Ramos (cell line): Measurements from ENCODE around the gene FBXL14.
"Not testable (repeated sequence)": the region's sequence is repeated elsewhere in the genome, so short reads cannot be mapped to it uniquely, and the experiment has no call there.

Source experiments
- in situ Hi-C: fragments of 300-500 bp; cut with MboI; formaldehyde crosslinking; loops from one replicate; pipeline ENCODE4 v1.14.3; 2022; ENCODE audit warnings: low sequenced_read_pairs; ENCODE audit not compliant: unreplicated experiment

Gene FBXL14

GRCh38 chr12:1575408-1576401, 18.7 kb downstream of the FBXL14 start:
- in situ Hi-C loops = no loop called here

- in situ Hi-C loops = no loop called here
Measured at GRCh38 chr12:1574865-1575259, 19.5 kb downstream of the FBXL14 start.

GRCh38 chr12:1573960-1574864, 20.2 kb downstream of the FBXL14 start:
- in situ Hi-C loops = no loop called here

GRCh38 chr12:1572731-1573130, 21.6 kb downstream of the FBXL14 start:
- in situ Hi-C loops = no loop called here

GRCh38 chr12:1567852-1568251, 26.5 kb downstream of the FBXL14 start:
- in situ Hi-C loops = no loop called here

- in situ Hi-C loops = no loop called here
Measured at GRCh38 chr12:1566449-1567135, 27.8 kb downstream of the FBXL14 start.

- in situ Hi-C loops = no loop called here
Measured at GRCh38 chr12:1565172-1565571, 29.2 kb downstream of the FBXL14 start.

GRCh38 chr12:1564067-1564466, 30.3 kb downstream of the FBXL14 start:
- in situ Hi-C loops = no loop called here

- in situ Hi-C loops = no loop called here
Measured at GRCh38 chr12:1562813-1563407, 31.5 kb downstream of the FBXL14 start.

GRCh38 chr12:1560704-1561103, 33.7 kb downstream of the FBXL14 start:
- in situ Hi-C loops = no loop called here

- in situ Hi-C loops = no loop called here
Measured at GRCh38 chr12:1559676-1560091, 34.7 kb downstream of the FBXL14 start.

- in situ Hi-C loops = not testable (repeated sequence)
Measured at GRCh38 chr12:1558108-1558507, 36.3 kb downstream of the FBXL14 start.

- in situ Hi-C loops = no loop called here
Measured at GRCh38 chr12:1553987-1554982, 40.1 kb downstream of the FBXL14 start.

- in situ Hi-C loops = no loop called here
Measured at GRCh38 chr12:1553536-1553935, 40.8 kb downstream of the FBXL14 start.

- in situ Hi-C loops = no loop called here
Measured at GRCh38 chr12:1552911-1553491, 41.4 kb downstream of the FBXL14 start.

- in situ Hi-C loops = no loop called here
Measured at GRCh38 chr12:1552171-1552570, 42.2 kb downstream of the FBXL14 start.

GRCh38 chr12:1551496-1551895, 42.9 kb downstream of the FBXL14 start:
- in situ Hi-C loops = no loop called here

- in situ Hi-C loops = no loop called here
Measured at GRCh38 chr12:1546931-1547640, 47.3 kb downstream of the FBXL14 start.
